ENCODE measurements around the gene CACNA1C.

- TF ChIP-seq CTCF (IDR thresholded peaks at IDR 0.05) = no peak
- no peak for TF ChIP-seq POLR2AphosphoS5 (IDR thresholded peaks at IDR 0.05)
- no peak for TF ChIP-seq POLR2A (IDR thresholded peaks at IDR 0.05)
Observed at GRCh38 chr12:2382370-2383155, 329.8 kb downstream of the CACNA1C start.
